CD4-positive, alpha-beta T cell (primary cell): Measurements from ENCODE around the gene MINDY3. TPM values are rescaled to one million over a fixed set of nuclear protein-coding genes. Genes with fewer than 3 reads are reported as not detected.
"Not testable (repeated sequence)": the region's sequence is repeated elsewhere in the genome, so short reads cannot be mapped to it uniquely, and the experiment has no call there.

Experiments used
- ATAC-seq: fragments of 200-7000 bp; cut with Tn5 transposase; one replicate; pipeline ENCODE4 v1.10.0; 2022; ENCODE audit warnings: mild to moderate bottlenecking; ENCODE audit not compliant: poor library complexity
- CTCF ChIA-PET: fragments of 350-600 bp; sonication (Branson Sonifier 250); formaldehyde crosslinking; loops from one replicate; lab custom pipeline; 2021; ENCODE audit warnings: antibody characterized with exemption, inconsistent platforms; lab: Charles Lee
- POLR2A ChIA-PET: fragments of 350-600 bp; sonication (Branson Sonifier 250); formaldehyde crosslinking; loops from one replicate; lab custom pipeline; 2021; ENCODE audit warnings: antibody characterized with exemption, inconsistent platforms; lab: Charles Lee
- DNase-seq, 14 experiments: peaks; one replicate each; pipeline ENCODE4 v3.0.0-alpha.2; 2013 to 2020; ENCODE audit warnings: mixed read lengths in 2 of 14
- H3K27ac ChIP-seq, 2 donors: one replicate each; pipeline versions ENCODE4 v1.5.1 to v1.7.0; 2013; ENCODE audit warnings: low read length in 2 of 2, low read depth in 1 of 2, mild to moderate bottlenecking in 1 of 2
- H3K27me3 ChIP-seq, 2 experiments: 1 replicate in 1 of 2; 2 replicates in 1 of 2; pipeline versions ENCODE4 v1.6.1 to v1.7.0; 2013; ENCODE audit warnings: low read length in 2 of 2, control low read depth in 1 of 2, mild to moderate bottlenecking in 1 of 2, moderate library complexity in 1 of 2; ENCODE audit not compliant: insufficient read depth in 2 of 2, control insufficient read depth in 1 of 2
- H3K36me3 ChIP-seq: one replicate; pipeline ENCODE4 v1.6.1; 2013; ENCODE audit warnings: low read length, control low read depth; ENCODE audit not compliant: insufficient read depth
- H3K4me1 ChIP-seq: one replicate; pipeline ENCODE4 v1.6.1; 2013; ENCODE audit warnings: low read length, control low read depth; ENCODE audit not compliant: insufficient read depth
- H3K4me3 ChIP-seq: one replicate; pipeline ENCODE4 v1.5.1; 2013; ENCODE audit warnings: mild to moderate bottlenecking, low read length, moderate library complexity
- H3K9me3 ChIP-seq, 2 experiments: 1 replicate in 1 of 2; 2 replicates in 1 of 2; pipeline versions ENCODE4 v1.6.1 to v1.7.0; 2013; ENCODE audit warnings: low read length in 2 of 2, mild to moderate bottlenecking in 2 of 2, control low read depth in 1 of 2, moderate library complexity in 1 of 2; ENCODE audit not compliant: control insufficient read depth in 1 of 2, insufficient read depth in 1 of 2
- H3K27ac Mint-ChIP-seq: one replicate; pipeline ENCODE4 v1.8.0; 2020; ENCODE audit warnings: mixed read lengths
- H3K27me3 Mint-ChIP-seq: one replicate; pipeline ENCODE4 v1.8.0; 2021; ENCODE audit warnings: mixed read lengths
- H3K36me3 Mint-ChIP-seq: one replicate; pipeline ENCODE4 v1.8.0; 2021; ENCODE audit warnings: low read depth, mixed read lengths
- H3K4me1 Mint-ChIP-seq: one replicate; pipeline ENCODE4 v1.8.0; 2021; ENCODE audit warnings: low read depth, mixed read lengths
- H3K4me3 Mint-ChIP-seq: one replicate; pipeline ENCODE4 v1.8.0; 2020; ENCODE audit warnings: mild to moderate bottlenecking, mixed read lengths
- H3K9me3 Mint-ChIP-seq: one replicate; pipeline ENCODE4 v1.8.0; 2020; ENCODE audit warnings: mixed read lengths
- intact Hi-C, 2 experiments: fragments of 100-400 bp; cut with DNase I in 1 of 2; cut with micrococcal nuclease in 1 of 2; formaldehyde crosslinking; loops; one replicate each; pipeline versions ENCODE4 v1.15.1 to v1.9.0; 2023 to 2025; cut with DNase I, micrococcal nuclease
- total RNA-seq, 174 experiments: library from RNA in 2 of 174; stranded (reverse) in 2 of 174; gene quantifications; one replicate each; pipeline ENCODE4 v1.2.3 and lab custom pipeline; 2021 to 2026
- TF ChIP-seq, protein P1 (sequence below): fragments of 200-600 bp; IDR thresholded peaks from one replicate; pipeline ENCODE4 v1.8.0; 2022; ENCODE audit warnings: antibody characterized with exemption, mild to moderate bottlenecking

Gene MINDY3
- total RNA-seq, 2 experiments from 2014 or later: 39.8 to 40.6 TPM

DNA sequence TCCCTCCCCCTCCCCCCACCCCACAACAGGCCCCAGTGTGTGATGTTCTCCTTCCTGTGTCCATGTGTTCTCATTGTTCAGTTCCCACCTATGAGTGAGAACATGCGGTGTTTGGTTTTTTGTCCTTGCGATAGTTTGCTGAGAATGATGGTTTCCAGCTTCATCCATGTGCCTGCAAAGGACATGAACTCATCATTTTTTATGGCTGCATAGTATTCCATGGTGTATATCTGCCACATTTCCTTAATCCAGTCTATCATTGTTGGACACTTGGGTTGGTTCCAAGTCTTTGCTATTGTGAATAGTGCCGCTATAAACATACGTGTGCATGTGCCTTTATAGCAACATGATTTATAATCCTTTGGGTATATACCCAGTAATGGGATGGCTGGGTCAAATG, 99.1 kb downstream of the MINDY3 start:
- H3K27me3 Mint-ChIP-seq, H3K36me3 ChIP-seq, H3K27ac ChIP-seq, intact Hi-C loops, H3K36me3 Mint-ChIP-seq, H3K9me3 Mint-ChIP-seq, H3K4me1 ChIP-seq, CTCF ChIA-PET, H3K4me3 ChIP-seq, H3K27me3 ChIP-seq, H3K4me1 Mint-ChIP-seq, POLR2A ChIA-PET, H3K4me3 Mint-ChIP-seq, DNase-seq, ATAC-seq, H3K27ac Mint-ChIP-seq: not testable (repeated sequence)
- peaks cover 0 to 13% of the 10 kb centered on the region in 2 experiments for H3K9me3 ChIP-seq

DNA sequence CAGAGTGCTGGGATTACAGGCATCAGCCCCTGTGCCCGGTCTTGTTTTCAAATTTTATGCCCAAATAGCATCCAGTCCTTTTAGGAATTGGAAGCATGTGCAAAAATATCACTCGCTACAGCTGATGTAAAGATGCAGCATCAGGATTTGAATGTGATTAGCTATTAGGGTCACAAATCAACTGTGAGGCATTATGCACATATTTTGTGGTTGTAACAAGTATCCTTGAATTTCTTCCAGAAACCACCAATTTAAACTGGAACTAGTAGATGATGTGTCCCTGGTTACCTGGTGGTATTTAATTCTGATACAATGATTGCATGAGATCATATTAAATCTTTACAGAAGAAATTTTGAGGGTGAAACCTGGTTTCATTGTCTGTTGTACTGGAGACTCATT, 99.6 kb downstream of the MINDY3 start:
- intact Hi-C loops: no loop called here

DNA sequence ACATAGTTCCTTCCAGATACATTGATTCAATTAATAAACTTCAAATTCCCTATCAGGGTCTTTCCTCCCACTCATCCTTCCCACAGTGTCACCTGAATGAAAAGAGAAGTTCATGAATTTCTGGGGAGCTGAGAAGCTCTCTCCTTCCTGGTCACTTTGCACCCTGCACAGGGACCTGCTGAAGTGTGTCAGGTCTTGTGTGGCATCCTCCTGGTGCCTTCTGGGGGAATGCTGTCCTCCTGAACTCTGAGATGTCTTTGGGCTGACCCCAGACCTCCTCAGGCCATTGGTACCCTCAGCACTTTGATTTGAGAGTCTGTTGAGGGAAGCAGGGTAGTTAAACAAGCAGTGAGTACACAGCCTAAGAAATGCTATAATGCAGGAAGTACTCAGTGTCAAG, 101.0 kb downstream of the MINDY3 start:
- no peak overlapping the region for H3K27ac ChIP-seq
- no peaks in the 10 kb centered on the region for H3K4me1 ChIP-seq
- H3K4me1 Mint-ChIP-seq: no peaks in the 10 kb centered on the region
- POLR2A ChIA-PET: no interaction called here
- ATAC-seq (no peak), DNase-seq (no peak)
- no peak overlapping the region for H3K27ac Mint-ChIP-seq
- H3K27me3 ChIP-seq: peaks cover 0 to 11% of the 10 kb centered on the region in 2 experiments
- intact Hi-C loops: no loop called here
- CTCF ChIA-PET: no interaction called here
- H3K4me3 Mint-ChIP-seq: no peak overlapping the region
- TF ChIP-seq, protein P1, sequence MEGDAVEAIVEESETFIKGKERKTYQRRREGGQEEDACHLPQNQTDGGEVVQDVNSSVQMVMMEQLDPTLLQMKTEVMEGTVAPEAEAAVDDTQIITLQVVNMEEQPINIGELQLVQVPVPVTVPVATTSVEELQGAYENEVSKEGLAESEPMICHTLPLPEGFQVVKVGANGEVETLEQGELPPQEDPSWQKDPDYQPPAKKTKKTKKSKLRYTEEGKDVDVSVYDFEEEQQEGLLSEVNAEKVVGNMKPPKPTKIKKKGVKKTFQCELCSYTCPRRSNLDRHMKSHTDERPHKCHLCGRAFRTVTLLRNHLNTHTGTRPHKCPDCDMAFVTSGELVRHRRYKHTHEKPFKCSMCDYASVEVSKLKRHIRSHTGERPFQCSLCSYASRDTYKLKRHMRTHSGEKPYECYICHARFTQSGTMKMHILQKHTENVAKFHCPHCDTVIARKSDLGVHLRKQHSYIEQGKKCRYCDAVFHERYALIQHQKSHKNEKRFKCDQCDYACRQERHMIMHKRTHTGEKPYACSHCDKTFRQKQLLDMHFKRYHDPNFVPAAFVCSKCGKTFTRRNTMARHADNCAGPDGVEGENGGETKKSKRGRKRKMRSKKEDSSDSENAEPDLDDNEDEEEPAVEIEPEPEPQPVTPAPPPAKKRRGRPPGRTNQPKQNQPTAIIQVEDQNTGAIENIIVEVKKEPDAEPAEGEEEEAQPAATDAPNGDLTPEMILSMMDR: no peak
- H3K9me3 Mint-ChIP-seq: no peaks in the 10 kb centered on the region
- peaks cover 18% of the 10 kb centered on the region for H3K27me3 Mint-ChIP-seq
- no peaks in the 10 kb centered on the region for H3K36me3 ChIP-seq
- H3K36me3 Mint-ChIP-seq: no peaks in the 10 kb centered on the region
- peaks cover 0 to 9% of the 10 kb centered on the region in 2 experiments for H3K9me3 ChIP-seq
- H3K4me3 ChIP-seq: no peak overlapping the region

More for the DNA sequence above, 99.6 kb downstream of the MINDY3 start:
- ATAC-seq: no peak
- Mint-ChIP-seq H3K36me3 (no peaks in the 10 kb centered on the region), H3K27me3 (peaks cover 10% of the 10 kb centered on the region), H3K4me3 (no peak overlapping the region), H3K4me1 (no peaks in the 10 kb centered on the region), H3K9me3 (peaks cover 2% of the 10 kb centered on the region), H3K27ac (no peak overlapping the region)
- ChIA-PET CTCF (no interaction called here), POLR2A (no interaction called here)
- Histone ChIP-seq H3K36me3 (no peaks in the 10 kb centered on the region), H3K27me3 (no peaks in the 10 kb centered on the region), H3K9me3 (peaks cover 0 to 9% of the 10 kb centered on the region in 2 experiments), H3K27ac (no peak overlapping the region), H3K4me3 (no peak overlapping the region), H3K4me1 (no peaks in the 10 kb centered on the region)
- DNase-seq: no peak
- TF ChIP-seq, protein P1: no peak

DNA sequence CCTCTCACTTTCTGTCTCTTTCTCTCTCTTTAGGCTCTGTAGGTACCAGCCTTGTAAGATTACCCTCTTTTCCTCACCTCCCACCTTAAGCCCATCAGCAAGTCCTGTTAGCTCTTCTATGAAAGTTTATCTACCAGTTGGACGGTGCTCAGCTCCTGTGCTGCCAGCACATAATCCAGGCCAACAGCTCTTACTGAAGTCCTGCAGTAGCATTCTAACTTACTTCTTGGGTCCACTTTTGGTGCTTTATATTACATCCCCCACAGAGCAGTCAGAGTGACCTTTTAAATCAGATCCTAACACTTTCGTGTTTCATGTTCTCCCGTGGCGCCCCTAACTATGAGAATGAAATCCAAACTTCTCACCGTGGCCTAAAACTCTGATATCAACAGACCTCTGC, 101.7 kb downstream of the MINDY3 start:
- no peak overlapping the region for H3K27ac Mint-ChIP-seq
- no peaks in the 10 kb centered on the region for H3K36me3 Mint-ChIP-seq
- H3K27me3 ChIP-seq: peaks cover 0 to 11% of the 10 kb centered on the region in 2 experiments
- H3K4me1 Mint-ChIP-seq: no peaks in the 10 kb centered on the region
- POLR2A ChIA-PET: no interaction called here
- no peaks in the 10 kb centered on the region for H3K9me3 Mint-ChIP-seq
- H3K4me3 Mint-ChIP-seq: no peak overlapping the region
- peaks cover 0 to 9% of the 10 kb centered on the region in 2 experiments for H3K9me3 ChIP-seq
- no peaks in the 10 kb centered on the region for H3K36me3 ChIP-seq
- H3K27me3 Mint-ChIP-seq: peaks cover 20% of the 10 kb centered on the region
- H3K4me1 ChIP-seq: no peaks in the 10 kb centered on the region
- no peak for ATAC-seq
- CTCF ChIA-PET: no interaction called here
- no peak for DNase-seq
- TF ChIP-seq, protein P1: no peak
- intact Hi-C loops: no loop called here
- H3K27ac ChIP-seq: no peak overlapping the region
- no peak overlapping the region for H3K4me3 ChIP-seq
